Left kidney (tissue), 8 donors: Measurements from ENCODE around the gene BCAR3. TPM values are rescaled to one million over a fixed set of nuclear protein-coding genes. Genes with fewer than 3 reads are reported as not detected.

Experiments used
- DNase-seq: peaks from one replicate; pipeline ENCODE4 v3.0.0-alpha.2; 2013
- long read RNA-seq, 8 donors: transcript quantifications; one replicate each; lab custom pipeline, GENCODE V29; 2026
- polyA plus RNA-seq: library from polyadenylated mRNA; unstranded; fragments of 120-200 nt; gene quantifications from one replicate; pipeline ENCODE4 v1.2.1, GENCODE V29; 2013; ENCODE audit not compliant: insufficient read length

BCAR3 gene
- polyA plus RNA-seq = 26.6 TPM
- long read RNA-seq, donor 1, partial matches to known transcripts = 0 of 2 reads
- long read RNA-seq, donor 1, other reads (novel, unspliced or antisense) = 0 of 2 reads
- long read RNA-seq, donor 2, partial matches to known transcripts = 0 of 3 reads
- long read RNA-seq, donor 2, other reads (novel, unspliced or antisense) = 0 of 3 reads
- long read RNA-seq, donor 3, partial matches to known transcripts = 0 of 2 reads
- long read RNA-seq, donor 3, other reads (novel, unspliced or antisense) = 0 of 2 reads
- long read RNA-seq, donor 4, partial matches to known transcripts = 0 of 1 reads
- long read RNA-seq, donor 4, other reads (novel, unspliced or antisense) = 0 of 1 reads
- long read RNA-seq, donor 5, transcript BCAR3-201 (12 exons, 3,171 nt) = major isoform, 8 of 10 reads
- long read RNA-seq, donor 5, partial matches to known transcripts = 0 of 10 reads
- long read RNA-seq, donor 5, other reads (novel, unspliced or antisense) = 0 of 10 reads
- long read RNA-seq, donor 6, partial matches to known transcripts = 0 of 1 reads
- long read RNA-seq, donor 6, other reads (novel, unspliced or antisense) = 0 of 1 reads
- long read RNA-seq, donor 7, partial matches to known transcripts = 5 of 8 reads
- long read RNA-seq, donor 7, other reads (novel, unspliced or antisense) = 0 of 8 reads
- long read RNA-seq, donor 8, partial matches to known transcripts = 0 of 2 reads
- long read RNA-seq, donor 8, other reads (novel, unspliced or antisense) = 0 of 2 reads

DNA sequence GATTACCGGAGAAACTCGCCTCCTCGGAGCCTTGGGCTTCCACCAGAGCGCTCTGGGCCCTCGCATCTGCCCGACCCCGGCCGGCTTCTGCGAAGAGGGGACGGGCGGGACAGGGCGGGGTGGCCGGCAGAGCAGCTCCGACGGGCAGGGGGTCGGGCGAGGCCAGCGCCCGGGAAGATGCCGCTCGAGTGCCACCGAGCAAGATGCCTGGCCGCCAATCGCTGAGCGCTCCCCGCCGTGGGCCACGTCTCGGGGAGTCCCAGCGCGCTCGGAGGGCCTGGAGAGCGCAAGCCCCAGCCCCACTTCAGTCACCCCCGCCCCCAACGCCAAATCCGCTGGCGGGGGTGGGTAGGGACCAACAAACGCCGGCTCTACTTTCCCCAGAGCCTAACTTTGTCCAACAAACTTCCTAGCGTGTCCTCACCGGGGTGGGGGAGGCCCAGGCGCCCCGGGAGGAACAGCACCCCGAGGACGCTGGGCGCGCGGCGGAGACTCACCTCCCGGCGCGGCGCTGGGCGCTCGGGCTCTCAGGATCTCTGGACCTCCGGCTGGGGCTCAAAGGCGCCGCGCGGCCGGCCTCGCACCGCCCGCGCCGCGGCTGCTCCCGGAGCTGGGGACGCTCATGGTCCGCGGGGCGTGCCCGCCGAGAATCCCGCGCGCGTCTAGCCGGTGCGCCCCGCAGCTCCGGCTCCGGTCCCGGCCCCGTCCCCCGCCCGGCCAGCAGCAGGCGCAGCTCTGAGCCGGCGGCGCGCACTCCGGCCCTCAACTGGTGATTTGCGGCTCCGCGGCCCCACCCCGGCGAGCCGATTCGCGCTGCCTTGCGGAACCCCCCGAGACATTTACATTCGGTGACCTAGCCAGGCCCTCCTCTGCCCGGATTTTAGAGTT is at the start of gene BCAR3:
TSS of gene BCAR3 (minus strand) at position 737 of the 888 bp plus-strand sequence. CDS start 6,907 bp downstream, outside the sequence.
- DNase-seq = peak; percentile 54

DNA sequence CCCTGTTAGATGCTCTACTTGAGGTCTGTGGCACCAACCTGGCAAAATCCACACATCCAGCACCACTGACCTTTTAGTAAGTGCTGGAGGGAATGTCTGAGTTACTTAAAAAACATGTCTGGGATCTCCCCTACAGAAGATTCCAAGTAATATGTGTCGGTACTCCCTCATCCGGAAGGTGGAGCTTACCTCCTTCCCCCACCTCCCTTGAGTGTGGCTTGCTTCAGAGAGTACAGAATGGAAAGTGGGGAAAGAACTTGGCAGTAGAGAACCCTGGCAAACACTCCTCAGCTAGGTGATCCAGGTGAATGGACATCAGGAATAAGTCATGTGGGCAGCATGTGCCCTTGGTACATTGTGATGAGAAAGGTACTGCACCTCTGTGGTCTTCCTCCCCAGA is 49.0 kb upstream of the BCAR3 start:
- DNase-seq = no peak

DNA sequence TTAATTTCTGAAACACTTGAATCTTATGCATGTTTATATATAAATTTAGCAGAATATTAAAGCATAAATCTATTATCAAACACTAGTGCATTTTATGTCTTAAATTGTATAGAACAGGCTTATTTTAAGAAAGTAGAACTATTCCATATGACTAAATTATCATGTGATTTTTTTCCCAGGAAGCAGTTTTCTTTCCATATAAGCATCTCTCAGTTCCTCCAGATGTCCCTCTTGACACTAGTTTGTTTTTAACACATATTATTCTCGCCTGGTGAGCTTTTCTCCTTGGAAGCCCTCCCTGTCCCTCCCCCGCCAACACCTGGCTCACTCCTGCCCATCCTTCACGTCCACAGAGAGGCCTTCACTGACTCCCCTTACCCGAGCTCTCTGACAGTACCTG is 48.3 kb upstream of the BCAR3 start:
- no peak for DNase-seq

- no peak for DNase-seq
These were observed 47.9 kb upstream of the BCAR3 start for GRCh38 chr1:93729502-93729901.

DNA sequence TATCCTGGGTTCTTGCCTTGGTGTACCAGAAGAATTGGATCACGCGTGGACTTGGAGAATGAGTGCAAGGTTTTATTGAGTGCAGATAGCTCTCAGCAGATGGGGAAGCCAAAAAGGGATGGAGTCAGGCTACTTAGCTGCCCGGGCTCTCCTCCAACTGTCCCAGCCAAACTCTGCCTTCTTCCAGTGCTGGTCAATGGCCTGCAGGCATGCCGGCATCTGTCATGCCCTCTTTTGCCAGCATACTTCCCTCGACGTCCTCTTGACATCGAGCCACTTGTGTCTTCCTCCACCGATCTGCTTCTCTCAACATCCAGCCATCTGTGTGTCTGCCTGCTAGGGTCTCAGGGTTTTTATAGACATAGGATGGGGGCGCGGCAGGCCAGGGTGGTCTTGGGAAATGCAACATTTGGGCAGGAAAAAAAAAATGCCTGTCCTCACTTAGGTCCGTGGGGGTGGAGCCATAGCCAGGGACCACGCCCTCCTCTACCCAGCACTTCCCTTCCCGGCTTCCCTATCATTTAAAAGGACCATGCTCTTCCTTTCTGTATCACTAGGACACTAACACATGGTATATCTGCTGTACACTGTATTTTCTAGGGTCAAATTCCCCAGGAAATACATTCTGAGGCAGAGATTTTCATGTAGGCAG is 47.0 kb upstream of the BCAR3 start:
- no peak for DNase-seq

DNA sequence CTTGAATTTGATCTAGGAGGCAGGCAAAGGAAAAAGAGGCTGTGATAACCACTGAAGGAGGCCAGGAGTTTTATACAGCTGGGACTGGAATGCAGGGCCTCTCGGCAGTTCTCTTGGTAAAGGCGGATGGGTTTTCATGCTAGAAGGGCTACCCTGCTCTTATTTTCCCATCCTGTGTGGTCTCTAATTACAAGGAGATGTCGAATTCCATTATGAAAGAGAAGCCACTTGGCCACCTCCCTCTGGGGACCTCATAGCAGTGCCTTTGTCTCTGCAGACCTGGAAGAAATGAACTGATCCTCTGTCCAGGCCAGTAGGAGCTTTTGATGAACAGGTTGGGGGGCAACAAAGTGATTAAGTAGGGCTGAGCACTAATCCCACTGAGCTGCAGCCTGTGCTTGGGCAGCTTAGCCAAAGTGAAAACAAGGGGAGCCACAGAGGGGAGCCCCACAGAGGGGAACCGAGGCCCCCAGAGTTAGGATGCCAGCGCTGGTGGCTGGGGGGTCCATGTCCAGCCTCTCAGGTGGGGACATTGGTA is 42.2 kb upstream of the BCAR3 start:
- DNase-seq = no peak

GRCh38 chr1:93723110-93723509 is 41.5 kb upstream of the BCAR3 start:
- DNase-seq = no peak

GRCh38 chr1:93722081-93723031 is 40.7 kb upstream of the BCAR3 start:
- no peak for DNase-seq

DNA sequence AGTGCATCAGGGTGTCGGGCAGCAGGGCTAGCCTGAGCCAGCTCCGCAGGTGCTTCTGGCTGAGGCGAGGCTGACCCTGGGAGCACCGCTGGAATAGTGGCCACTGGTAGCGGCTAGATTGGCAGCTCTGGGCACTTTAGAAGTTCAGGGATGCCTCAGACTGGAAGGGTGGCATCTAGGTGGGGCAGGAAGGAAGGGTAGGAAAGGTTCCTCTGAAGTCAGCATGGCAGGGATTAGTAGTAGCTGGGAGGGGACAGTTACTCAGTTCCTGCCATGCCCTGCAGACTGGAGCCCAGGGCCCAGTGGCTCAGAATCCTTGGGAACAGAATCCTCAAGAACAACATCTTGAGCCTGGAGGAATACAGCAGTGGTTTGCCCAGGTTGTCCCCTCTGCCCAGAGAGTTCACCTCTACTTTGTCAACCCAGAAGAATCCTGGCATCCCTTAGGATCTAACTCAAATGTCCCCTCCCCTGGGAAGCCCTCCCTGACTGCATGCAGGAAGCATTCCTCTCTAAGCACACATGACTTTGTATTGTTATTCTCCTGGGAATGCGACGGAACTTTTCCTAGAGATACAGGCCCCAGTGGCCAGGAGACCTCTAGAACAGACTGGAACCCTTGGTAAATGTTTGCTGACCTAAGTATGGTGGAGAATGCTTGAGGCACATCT is 39.5 kb upstream of the BCAR3 start:
- no peak for DNase-seq

- DNase-seq = no peak
These were observed 36.0 kb upstream of the BCAR3 start for GRCh38 chr1:93717640-93718039.

DNA sequence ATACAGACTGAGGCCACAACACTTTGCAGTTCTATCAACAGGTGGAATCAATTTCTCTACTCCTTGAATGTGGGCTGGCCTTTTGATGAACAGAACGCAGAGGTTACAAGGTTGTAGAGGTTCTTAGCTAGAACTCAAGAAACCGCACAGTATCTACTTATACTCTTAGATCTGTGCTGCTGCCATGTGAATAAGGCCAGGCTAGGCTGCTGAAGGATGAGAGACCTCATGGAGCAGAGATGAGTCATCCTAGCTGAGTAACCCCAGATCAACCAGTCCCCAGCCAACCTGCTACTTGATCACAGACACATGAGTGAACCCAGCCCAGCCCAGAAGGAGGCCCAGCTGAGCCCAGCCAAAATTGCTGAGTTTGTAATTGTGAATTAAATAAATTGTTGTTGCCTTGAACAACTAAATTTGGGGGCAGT is 35.3 kb upstream of the BCAR3 start:
- DNase-seq = no peak

GRCh38 chr1:93716163-93716562 is 34.5 kb upstream of the BCAR3 start:
- no peak for DNase-seq

- no peak for DNase-seq
These were observed 34.0 kb upstream of the BCAR3 start for GRCh38 chr1:93715529-93716126.

DNA sequence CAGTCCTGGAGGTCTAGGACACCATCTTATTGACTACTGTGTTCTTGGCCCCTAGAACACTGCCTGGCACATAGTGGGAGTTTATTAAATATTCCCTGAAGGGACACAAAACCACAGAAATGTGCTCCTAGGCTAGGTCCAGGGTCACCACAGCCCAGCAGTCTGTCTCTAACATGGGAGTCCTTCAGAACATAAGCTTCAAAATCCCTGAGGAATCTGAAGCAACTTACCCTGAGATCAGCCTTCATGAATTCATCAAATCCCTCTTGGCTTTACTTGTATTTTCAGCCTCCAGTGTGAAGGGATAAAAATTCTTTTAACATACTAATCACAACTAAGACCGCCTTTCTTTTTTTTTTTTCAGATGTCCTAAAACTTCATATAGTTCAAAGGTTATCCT is 32.7 kb upstream of the BCAR3 start:
- no peak for DNase-seq

- DNase-seq = no peak
These were observed 31.7 kb upstream of the BCAR3 start for GRCh38 chr1:93713341-93713740.

DNA sequence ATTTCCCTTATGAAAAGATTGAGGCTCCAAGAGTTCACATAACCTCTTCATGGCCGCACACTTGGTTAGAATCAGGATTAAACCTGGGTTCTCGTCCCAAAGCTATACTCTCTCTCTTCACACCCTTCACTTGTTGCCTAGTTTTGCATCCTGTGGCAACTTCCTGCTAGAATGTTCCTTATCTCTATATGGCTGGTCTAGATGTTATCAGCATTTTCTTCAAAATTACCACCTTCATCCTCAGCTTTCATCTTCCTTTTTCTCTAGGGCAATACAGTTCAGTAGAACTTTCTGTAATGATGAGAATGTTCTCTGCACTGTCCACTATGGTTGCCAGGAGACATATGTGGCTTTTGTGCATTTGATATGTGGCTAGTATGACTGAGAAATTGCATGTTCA is 31.1 kb upstream of the BCAR3 start:
- DNase-seq = no peak

- DNase-seq = no peak
These were observed 29.1 kb upstream of the BCAR3 start for GRCh38 chr1:93710499-93711453.
